AML-193 (cell line): ENCODE results near the gene IL36G.
"Not testable (repeated sequence)": the region's sequence is repeated elsewhere in the genome, so short reads cannot be mapped to it uniquely, and the experiment has no call there.

ENCODE experiments used
- DNase-seq, 2 experiments: peaks; one replicate each; lab custom pipeline; 2025; lab: John Stamatoyannopoulos, UW

The IL36G gene

DNA sequence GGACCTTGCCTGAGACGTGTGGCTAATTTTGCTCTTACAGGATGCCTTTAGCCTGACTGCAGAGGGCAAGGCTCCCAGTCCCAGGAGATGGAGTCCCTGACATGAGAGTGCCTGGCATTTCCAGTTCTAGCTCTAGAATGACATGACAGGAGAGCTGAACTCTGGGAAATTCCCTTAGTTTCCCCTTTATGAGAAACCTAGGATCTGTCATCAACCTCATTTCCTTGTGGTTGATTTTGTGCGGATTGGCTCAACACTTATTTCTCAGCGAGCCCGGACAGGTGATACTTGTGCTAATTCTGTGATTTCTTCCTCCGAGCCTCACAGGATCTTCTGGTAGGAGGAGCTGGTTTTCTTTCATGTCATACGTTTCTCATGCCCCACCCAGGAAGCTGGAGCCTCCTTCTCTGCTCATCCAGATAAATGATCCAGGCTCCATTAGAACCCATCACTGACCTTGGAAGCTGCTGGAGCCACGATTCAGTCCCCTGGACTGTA lies at the start of gene IL36G:
IL36G (plus strand) TSS at position 448 of the 498 bp plus-strand sequence. CDS start 633 bp downstream, outside the sequence.
- no peak for DNase-seq

DNA sequence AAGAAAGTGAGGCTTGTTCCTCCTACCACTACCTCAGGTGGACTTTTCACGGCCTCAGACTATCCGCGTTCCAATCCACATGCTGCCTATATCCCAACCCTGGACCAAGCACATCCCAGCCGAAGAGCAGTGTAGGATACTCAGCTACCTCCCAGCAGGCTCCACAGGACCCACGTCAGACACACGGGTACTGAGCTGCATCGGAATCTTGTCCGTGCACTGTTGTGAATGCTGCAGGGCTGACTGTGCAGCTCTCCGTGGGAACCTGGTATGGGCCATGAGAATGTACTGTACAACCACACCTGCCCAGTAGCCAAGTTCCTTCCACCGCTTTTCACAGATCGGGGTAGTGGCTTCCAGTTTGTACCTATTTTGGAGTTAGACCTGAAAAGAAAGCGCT lies 44.5 kb upstream of the IL36G start:
- no peak for DNase-seq

DNA sequence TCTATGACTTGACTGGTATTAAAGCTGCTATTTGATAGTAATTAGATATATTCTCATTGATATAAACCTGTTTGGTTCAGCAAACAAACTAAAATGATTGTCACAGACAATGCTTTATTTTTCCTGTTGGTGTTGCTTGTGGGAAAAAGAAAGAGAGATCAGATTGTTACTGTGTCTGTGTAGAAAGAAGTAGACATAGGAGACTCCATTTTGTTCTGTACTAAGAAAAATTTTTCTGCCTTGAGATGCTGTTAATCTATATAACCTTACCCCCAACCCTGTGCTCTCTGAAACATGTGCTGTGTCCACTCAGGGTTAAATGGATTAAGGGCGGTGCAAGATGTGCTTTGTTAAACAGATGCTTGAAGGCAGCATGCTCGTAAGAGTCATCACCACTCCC lies 43.7 kb upstream of the IL36G start:
- DNase-seq: not testable (repeated sequence)

DNA sequence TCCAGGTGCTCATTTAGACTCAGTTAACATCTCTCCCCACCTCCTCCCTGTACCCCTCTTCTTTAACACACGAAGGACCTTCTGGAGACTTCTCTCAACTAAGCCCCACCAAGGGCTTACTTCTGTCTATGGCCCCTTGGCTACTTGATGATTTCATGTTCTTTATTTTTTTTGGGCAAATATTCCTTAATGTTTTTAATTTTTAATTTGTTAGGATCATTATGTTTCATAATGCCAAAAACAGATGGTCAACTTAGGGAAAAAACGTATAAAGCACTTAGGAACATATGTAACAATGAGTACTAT lies 40.9 kb upstream of the IL36G start:
- no peak for DNase-seq

DNA sequence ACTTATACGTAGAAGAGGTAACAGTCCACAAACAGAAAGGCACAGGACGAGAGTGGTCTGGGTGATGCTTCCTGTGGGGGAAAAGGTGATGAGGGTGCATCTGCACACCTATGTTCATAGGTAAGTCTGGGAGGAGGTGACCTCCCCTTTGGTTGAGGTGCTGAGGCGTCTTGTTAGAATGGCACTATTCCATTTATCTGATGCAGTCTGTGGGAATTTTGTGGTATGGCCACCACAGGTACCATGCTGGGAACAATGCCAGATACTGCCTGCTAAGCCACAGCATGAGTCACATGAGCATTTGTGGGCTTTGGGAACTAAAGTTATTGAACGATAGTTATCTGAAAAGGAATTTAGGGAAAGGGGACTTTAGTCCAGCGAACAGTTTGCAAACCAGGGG lies 38.9 kb upstream of the IL36G start:
- no peak for DNase-seq

DNA sequence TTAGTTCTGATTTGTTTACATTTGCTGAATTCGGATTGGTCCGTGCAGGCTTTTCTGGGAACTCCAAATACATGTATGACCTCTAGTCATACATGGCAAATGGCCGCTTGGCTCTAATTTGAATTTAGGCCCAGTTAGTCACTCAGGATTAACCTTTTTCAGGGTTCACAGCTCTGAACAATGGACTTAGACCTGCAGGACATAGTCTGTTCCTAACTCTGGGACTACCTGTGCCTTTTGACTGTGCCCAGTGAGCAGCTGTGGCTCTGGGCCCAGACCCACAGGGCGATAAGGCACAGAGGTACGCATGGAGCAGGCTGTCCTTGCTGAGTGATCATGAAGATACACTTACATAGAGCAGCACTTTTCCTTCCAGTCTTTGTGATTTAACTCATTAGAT lies 38.4 kb upstream of the IL36G start:
- no peak for DNase-seq

GRCh38 chr2:112940859-112941625 lies 36.8 kb upstream of the IL36G start:
- DNase-seq: no peak

DNA sequence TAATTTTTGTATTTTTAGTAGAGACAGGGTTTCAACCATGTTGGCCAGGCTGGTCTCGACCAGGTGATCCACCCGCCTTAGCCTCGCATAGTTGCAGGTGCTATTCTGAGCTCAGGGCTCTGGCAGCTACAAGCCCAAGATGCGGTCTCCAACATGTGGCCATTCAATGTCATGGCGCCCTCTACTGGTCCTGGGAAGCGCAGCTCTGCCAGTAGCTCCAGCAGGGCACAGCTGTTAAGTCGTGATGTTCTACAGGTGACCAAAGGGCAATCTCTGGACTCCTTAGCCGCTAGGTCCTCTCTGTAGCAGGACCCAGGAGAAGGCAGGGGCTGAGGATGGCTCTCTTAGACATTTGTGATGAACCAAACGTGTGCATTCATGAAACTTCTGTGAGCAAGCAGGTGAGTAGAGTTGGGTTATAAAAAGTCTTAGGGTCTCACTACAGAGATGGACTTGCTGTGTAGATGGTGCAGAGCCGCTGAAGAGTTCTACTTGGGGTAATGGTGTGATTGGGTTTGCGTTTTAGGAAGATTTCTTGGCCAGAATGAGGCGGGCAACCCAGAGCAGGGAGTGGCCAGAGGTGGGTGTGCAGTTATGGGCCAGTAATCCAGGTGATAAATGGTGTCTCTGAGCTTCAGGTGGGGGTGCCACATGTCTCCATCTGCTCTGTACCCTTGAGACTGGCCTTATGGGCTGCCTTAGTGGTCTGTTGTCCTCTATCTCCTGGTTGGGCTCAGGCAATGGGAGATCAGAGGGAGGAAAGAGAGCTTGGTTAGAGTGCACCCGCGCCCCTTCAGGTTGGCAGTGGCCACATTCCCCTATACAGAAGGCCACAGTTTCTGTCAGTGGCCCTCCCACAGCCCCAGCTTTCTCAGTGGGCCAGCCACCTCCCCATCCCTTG lies 35.8 kb upstream of the IL36G start:
- peak; percentile 61 to 76 for DNase-seq

- no peak for DNase-seq
Measured at GRCh38 chr2:112942654-112943002, 35.2 kb upstream of the IL36G start.

DNA sequence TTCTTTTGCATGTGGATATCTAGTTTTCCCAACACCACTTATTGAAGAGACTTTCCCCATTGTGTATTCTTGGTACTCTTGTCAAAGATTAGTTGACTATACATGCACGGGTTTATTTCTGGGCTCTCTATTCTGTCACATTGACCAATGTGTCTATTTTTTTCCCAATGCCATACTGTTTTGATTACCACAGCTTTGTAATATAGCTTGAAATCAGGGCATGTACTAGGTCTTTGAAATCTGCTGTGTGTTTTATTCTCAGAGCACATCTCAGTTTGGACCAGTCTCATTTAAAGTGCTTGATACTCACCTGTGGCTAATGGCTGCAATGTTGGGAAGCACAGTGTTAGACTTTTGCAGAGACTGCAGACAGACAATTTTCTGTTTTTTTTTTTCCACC lies 32.8 kb upstream of the IL36G start:
- no peak for DNase-seq

DNA sequence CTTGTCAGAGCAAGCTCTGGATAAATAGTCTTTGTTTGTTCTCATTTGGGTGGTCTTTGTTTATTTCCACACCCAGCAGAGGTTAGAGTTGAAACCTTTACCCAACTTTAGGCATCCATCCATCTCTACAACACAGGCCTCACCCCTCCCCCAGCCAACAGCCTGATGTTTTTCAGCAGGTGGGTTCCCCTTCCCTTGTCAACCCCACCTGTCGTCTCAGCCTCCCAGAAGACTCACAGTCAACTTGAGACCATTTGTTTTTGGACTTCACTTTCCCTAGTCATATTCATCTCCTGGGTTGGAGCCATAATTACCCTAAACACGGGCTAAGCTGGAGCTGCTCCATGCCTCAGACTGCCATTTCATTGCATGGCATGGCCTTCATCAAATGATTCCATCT lies 31.7 kb upstream of the IL36G start:
- no peak for DNase-seq

DNA sequence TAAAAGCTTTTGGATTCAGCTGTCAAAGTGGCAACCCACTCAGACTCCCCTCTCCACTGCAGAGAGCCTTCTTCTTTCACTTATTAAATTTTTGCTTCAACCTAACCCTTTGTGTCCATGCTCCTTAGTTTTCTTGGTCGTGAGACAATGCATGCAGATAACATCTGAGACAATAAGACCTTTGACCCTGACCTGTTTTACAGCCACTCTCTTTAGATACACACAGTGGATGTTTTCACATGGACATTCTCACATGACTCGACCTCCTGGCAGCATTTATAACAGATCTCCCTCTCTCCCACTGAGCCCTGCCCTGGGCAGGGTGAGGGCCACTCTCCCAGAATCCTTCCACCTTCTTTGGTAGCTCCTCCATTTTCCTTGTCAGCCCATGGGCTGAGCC lies 30.4 kb upstream of the IL36G start:
- DNase-seq: no peak

DNA sequence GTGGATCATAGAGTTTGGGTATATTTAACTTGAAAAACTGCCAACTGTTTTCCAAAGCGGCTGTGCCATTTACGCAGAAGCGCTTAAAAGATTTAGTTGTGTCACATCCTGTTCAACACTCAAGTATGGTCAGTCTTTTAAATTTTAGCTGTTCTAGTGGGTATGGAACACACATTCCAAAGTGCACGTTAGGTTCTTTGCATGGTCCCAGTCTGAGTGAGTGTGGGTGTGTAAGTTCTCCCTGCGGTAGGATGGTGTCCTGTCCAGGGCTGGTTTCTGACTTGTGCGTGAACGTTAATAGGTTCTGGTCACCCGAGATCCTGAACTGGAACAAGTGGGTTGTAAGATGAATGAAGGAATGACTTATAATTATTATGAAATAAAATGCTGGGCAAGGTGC lies 28.4 kb upstream of the IL36G start:
- no peak for DNase-seq

DNA sequence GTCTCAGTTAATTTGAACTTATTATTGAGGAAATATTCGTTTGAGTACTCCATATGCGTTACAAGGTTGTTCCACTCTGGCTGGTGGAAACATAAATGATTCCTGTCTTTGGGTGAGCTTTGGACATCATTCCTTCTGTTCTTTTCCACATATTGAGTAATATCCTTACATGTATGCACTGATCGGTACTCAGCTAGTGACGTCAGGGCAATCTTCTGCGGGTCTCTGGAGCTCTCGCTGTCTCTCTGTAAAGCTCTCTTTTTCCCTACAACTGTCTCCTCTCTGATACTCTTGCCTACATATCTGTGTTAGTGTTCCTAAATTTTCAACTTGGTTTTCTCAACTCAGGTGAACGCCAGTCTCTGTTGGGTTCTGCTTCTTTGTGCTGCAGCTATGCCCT lies 23.4 kb upstream of the IL36G start:
- DNase-seq: no peak

GRCh38 chr2:112957511-112957910 lies 20.3 kb upstream of the IL36G start:
- DNase-seq: no peak

DNA sequence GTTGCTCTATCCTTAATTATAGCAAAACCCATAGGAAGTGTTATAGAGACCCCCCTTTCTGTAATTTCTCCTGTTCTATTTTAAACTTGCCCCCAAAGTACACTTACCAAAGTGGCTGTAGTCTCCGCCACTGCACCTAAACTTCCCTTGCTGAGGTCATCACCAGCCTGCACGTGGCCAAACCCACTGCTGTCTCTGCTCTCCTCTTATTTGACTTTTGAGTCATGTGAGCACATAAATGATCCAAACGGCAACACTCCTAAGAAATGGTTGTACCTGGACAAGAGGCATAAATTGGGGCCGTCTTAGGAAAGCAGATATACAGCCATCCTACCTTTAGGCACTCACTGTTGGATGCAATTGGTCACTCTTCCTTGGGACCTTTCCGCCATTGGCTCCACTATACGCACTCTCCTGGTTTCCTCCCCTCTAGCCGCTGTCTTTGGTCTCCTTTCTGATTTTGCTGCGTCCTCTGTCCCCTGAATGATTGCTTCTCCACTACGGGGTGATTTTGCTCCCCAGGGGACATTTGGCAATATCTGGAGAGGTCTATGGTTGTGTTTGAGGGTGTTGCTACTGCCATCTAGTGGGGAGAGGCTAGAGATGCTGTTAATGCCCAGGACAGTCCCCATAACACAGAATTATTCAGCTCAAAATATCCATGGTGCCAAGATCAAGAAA lies 19.2 kb upstream of the IL36G start:
- peak; percentile 54 to 58 for DNase-seq

DNA sequence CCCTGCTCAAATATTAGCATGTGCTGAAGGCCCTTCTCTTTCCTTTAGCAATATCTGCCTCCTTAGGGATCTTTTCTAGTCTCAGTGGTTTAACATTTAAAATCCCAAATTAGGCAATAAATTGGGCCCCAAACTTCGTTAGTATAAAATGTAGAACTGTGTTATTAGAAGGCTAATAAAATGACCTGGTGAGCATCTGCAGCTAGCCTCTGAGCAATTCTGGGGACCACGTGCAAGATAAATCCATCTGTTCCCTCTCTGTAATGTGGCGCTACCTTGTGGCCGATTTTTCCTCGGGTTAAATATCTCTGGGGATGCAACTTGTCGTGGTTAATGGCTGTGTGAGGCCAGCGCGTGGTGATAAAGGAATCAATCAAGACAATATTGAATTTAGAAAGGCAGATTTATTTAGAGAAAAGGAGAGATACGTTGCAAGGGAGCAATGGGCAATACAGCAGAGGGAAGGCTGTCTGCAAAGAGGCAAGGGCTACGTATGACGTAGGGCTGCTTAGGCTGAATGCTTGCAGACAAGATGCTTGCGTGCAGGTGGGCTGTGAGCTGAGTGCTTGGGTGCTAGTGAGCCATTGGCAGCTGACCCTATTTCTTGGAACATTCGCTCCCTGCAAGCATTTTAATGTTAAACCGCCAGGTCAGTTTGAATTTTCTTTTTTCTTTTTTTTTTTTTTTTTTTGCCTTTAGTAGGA lies 18.5 kb upstream of the IL36G start:
- DNase-seq: no peak

DNA sequence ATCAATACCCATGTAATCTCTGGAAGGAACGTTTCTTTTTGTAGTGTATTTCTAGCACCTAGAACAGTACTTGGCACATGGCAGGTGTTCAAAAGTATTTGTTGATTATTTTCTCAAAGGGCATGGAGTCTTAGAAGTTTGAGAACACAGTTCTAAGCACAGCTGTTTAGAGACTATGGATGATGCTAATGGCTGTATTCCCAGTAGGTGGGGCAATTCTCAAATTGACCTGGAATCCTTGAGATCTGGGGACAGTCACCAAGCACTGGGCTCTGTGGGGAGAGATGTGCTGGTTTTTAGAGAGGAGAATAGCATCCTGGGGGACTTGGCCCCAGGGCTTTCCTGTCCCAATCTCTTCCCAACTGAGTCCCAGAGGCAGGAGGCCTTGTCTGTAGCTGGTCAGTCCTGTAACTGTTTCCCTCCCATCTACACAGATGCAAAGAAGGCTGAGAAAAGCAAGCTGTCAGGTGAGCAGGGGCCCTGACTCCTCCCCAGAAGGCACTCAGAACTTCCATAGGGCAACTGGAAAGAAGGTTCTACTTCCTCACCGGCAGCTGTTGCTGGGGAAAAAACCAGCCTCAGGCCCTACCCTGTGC lies 17.5 kb upstream of the IL36G start:
- no peak for DNase-seq

GRCh38 chr2:112962308-112963175 lies 15.3 kb upstream of the IL36G start:
- no peak for DNase-seq

DNA sequence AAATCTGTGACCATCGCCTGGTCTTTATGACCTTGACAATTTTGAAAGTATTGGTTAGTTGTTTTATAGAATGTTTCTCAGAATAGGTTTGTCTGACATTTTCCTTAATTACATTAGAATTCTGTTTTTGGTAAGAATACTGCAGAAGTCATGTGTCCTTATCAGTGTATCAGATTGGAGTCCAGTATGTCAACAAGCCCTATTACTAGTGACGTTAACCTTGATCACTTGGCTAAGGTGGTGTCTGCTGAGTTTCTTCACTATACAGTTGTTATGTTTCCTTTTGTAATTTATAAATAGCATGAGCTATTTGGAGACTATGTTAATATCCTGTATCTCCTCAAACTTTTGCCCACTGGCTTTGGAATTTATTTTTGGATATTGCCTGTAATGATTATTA lies 10.8 kb upstream of the IL36G start:
- no peak for DNase-seq
